Neural cell (in vitro differentiated cells): ENCODE results near the gene KIF4A.

Source experiments
- EP300 ChIP-seq: fragments of 450-650 bp; conservative IDR thresholded peaks from 2 replicates; pipeline ENCODE4 v1.6.1; 2014; ENCODE audit warnings: antibody characterized with exemption, mild to moderate bottlenecking, moderate library complexity; ENCODE audit not compliant: poor library complexity, severe bottlenecking
- EZH2 ChIP-seq: fragments of 200-600, 300-800 bp; shearing (Covaris generic), sonication (generic); IDR thresholded peaks from 2 replicates; pipeline ENCODE4 v1.6.1; 2014; ENCODE audit warnings: antibody characterized with exemption, low read length, borderline replicate concordance, mild to moderate bottlenecking; ENCODE audit not compliant: insufficient read depth, poor library complexity, severe bottlenecking
- POLR2AphosphoS5 ChIP-seq: IDR thresholded peaks from 2 replicates; pipeline ENCODE4 v1.6.1; 2012
- RAD21 ChIP-seq: fragments of 450-650 bp; conservative IDR thresholded peaks from 2 replicates; pipeline ENCODE4 v1.6.1; 2014; ENCODE audit warnings: antibody characterized with exemption, mild to moderate bottlenecking, moderate library complexity
- TAF1 ChIP-seq: IDR thresholded peaks from 2 replicates; pipeline ENCODE4 v1.6.1; 2012; ENCODE audit warnings: low read depth
- TF ChIP-seq, protein P1 (sequence below): fragments of 450-650 bp; IDR thresholded peaks from 2 replicates; pipeline ENCODE4 v1.5.1; 2014; ENCODE audit warnings: antibody characterized with exemption, mild to moderate bottlenecking, moderate library complexity; ENCODE audit not compliant: poor library complexity, severe bottlenecking
- TF ChIP-seq, protein P2 (sequence below): IDR thresholded peaks from 2 replicates; pipeline ENCODE4 v1.6.1; 2012; ENCODE audit warnings: borderline replicate concordance

DNA sequence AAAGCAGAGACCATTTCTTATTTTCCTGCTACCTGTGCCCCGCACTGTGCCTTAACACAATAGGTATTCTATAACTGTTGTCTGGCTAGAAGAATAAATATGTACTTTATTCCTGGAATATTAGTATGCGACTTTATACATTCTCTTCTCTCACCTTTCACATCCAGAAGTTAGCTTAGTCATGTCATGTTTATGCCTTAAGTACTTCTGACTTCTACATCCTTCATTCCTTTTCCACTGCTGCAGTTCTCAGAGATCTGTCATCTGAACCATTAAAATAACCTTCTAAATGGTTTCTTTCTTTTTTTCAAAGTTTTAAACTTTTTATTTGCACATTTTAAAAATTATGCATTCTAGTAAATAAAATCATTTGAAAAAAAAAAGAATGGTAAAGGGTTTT lies 34.4 kb downstream of the KIF4A start:
- no peak for TF ChIP-seq TAF1
- TF ChIP-seq, protein P1, sequence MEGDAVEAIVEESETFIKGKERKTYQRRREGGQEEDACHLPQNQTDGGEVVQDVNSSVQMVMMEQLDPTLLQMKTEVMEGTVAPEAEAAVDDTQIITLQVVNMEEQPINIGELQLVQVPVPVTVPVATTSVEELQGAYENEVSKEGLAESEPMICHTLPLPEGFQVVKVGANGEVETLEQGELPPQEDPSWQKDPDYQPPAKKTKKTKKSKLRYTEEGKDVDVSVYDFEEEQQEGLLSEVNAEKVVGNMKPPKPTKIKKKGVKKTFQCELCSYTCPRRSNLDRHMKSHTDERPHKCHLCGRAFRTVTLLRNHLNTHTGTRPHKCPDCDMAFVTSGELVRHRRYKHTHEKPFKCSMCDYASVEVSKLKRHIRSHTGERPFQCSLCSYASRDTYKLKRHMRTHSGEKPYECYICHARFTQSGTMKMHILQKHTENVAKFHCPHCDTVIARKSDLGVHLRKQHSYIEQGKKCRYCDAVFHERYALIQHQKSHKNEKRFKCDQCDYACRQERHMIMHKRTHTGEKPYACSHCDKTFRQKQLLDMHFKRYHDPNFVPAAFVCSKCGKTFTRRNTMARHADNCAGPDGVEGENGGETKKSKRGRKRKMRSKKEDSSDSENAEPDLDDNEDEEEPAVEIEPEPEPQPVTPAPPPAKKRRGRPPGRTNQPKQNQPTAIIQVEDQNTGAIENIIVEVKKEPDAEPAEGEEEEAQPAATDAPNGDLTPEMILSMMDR: no peak
- no peak for TF ChIP-seq POLR2AphosphoS5
- TF ChIP-seq, protein P2, sequence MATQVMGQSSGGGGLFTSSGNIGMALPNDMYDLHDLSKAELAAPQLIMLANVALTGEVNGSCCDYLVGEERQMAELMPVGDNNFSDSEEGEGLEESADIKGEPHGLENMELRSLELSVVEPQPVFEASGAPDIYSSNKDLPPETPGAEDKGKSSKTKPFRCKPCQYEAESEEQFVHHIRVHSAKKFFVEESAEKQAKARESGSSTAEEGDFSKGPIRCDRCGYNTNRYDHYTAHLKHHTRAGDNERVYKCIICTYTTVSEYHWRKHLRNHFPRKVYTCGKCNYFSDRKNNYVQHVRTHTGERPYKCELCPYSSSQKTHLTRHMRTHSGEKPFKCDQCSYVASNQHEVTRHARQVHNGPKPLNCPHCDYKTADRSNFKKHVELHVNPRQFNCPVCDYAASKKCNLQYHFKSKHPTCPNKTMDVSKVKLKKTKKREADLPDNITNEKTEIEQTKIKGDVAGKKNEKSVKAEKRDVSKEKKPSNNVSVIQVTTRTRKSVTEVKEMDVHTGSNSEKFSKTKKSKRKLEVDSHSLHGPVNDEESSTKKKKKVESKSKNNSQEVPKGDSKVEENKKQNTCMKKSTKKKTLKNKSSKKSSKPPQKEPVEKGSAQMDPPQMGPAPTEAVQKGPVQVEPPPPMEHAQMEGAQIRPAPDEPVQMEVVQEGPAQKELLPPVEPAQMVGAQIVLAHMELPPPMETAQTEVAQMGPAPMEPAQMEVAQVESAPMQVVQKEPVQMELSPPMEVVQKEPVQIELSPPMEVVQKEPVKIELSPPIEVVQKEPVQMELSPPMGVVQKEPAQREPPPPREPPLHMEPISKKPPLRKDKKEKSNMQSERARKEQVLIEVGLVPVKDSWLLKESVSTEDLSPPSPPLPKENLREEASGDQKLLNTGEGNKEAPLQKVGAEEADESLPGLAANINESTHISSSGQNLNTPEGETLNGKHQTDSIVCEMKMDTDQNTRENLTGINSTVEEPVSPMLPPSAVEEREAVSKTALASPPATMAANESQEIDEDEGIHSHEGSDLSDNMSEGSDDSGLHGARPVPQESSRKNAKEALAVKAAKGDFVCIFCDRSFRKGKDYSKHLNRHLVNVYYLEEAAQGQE: no peak
- no peak for TF ChIP-seq RAD21
- TF ChIP-seq EZH2: no peak
- no peak for TF ChIP-seq EP300
